Cortex of kidney (tissue), 1 donor: ENCODE data around the gene RTN4R.

ENCODE experiments used
- DNase-seq: peaks from one replicate; lab custom pipeline; 2025; lab: John Stamatoyannopoulos, UW

Gene RTN4R

DNA sequence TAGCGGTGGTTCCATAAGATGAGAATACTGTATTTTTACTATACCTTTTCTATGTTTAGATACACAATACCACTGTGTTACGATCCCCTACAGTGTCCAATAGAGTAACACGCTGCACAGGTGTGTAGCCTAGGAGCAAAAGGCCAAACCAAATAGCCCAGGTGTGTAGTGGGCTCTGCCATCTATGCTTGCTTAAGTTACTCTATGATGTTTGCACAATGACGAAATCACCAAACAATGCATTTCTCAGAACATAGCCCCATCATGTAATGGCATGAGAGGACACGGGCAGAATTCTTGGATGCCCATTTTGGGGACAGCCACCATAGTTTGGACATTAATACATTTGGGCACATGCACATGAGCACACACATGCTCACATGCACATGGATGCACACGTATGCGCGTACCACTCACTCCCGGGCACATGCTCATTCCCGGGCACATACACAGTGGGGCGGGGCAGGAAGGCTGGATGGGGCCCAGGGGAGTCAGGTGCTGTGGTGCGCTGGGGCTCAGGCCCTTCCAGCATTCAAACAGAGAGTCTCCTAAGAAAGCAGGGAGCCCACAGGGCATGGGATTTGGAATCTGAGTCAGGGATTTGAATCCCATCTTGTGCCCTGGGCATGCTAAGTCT, 51.1 kb downstream of the RTN4R start:
- no peak for DNase-seq

DNA sequence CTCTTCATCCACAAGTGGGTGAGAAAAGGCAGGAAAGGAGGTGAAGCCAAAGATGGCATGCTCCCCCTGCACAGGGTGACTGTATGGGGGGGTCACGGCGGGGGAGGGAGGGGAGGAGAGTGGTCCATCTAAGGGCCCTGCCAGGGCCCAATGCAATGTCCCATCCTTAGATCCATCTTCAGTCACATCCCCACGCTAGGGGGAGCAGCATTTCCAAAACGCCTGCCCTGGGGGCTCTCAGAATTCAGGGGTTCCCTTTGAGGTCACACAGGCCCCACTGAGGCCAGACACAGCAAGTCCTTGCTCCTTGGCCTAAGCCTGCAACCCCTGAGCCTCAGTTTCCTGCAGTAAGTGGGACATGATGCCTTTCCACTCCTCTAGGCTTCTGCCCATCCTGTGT, 52.4 kb downstream of the RTN4R start:
- DNase-seq: no peak

DNA sequence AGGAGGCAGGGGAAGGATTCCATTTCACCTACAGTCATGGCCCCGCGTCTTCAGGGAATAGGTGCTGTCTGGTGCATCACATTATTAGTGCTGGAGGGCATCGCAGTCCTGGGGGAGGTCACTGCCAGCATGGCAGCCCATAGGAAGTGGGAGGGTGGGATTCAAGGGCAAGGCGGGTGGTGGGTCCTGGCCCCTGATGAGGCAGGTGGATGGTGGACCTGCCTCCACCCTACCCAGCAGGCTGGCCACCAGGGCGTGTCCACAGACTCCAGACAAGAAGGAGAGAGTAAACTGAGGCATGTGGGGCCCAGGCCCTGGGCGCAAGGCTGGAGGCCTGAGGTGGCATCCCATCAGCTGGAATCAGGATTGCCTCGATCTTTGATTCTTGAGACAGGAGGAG, 53.3 kb downstream of the RTN4R start:
- DNase-seq: no peak

DNA sequence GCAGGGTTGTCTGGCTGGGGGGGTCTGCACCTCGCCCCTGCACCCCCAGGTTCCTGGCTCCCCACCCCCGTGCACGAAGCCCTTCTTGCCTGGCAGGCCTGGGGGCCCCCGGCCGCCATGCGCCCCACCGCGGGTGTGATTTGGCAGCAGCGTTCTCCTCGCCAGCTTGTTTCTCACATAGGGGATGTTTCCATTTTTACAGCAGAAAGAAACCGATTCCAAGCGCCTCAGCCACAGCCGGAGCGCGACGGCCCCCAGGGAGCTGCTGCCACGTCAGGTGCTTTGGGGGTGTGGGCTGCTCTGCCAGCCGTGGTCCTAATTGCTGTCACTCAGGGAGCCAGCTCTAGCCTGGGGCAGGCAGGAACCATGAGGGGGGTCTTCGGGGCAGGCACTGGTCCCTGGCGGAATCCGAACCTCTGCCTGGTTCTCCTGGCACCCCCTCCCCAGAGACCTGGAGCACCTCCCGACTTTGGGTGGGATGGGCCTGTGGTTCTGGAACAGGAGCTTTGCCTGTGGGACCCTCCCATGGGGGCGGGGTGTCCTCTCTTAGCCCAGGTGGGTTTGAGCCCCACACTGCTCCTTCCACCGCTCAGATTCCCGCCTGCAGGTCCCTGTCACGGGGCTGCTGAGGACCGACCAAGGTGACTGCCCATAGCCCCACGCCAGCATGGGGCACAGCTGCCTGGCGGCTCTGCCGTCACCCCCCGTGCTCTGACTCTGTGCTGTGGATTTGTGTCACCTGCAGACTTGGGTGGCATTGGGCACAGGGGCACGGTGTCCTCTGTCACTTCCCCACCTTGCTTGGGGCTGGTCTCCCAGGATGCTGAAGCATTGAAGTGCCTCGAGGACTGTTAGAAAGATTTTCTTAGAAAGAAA, 54.0 kb downstream of the RTN4R start:
- no peak for DNase-seq

DNA sequence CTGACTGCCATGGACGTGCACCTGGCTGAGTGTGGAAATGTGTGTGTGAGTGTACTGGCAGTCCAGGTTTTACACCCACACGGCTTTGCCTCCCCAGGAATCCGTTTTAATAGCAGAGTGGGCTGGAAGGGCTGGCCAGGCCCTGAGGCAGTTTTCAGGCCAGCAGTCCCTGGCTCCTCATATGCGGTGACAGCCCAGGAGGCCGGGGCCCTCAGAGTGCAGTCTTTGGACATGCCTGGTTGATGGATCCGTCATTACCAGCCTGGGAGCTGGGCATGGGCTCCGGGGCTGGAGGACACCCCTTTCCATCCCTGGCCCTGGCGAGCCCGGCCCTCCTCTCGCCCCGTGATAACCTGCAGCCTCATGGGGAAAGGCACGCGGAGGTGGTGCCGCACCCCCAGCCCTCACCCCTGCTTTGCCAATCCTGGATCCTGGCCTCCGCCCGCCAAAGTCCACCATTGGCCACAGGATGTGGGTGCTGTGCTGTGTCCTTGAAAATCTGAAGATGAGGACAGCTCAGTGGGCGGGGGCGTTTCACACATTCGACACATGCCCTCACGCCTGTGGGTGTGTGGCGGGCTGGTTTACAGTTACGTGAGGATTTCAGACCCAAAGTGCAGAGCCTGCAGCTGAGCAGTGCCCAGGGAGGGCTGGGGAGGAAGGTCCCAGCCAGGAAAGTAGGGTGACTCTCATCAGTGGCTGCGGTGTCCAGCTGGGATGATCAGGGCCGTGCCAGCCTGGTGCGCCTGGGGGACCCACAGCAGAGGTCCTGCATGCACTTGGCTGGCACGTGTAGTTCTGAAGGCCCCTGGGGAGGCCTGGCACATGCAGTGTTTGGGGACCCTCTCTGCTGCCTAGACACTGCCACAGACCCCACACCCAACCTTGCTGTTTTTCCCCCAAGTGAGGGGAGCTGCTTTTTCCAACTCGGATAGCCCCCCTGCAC, 55.1 kb downstream of the RTN4R start:
- no peak for DNase-seq

DNA sequence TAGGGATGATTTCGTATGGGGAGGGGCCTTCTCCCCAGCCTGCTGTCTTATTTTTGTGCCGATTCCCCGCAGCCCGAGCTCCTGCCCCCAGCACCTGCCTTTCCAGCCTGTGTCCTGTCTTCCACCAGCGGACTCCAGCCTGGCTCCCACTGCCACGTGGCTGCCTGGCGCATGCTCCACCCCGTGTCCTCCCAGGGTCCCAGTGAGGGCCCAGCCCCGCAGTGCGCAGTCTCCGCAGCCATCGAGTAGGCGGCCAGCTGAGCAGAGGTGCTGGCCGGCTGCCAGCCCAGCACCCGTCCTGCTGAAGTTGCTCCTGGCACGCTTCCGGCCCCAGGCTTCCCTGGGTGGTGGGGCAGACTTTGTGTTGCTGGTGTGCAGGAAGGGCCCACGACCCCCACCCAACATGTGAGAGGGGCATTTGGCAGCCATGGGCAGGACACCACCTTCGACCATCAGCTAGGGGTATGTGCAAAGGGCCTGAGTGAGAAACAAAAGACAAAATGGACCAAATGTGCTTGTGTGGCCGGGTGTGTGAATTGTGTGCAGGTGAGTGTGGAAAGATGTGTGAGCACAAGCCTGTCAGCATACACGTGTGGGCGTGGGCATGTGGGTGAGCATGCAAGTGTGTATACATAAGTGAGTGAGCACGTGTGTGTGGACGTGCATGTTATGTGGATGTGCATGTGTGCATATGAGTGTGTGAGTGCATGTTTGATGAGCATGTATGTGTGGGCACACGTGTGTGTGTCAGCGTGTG, 55.9 kb downstream of the RTN4R start:
- no peak for DNase-seq

DNA sequence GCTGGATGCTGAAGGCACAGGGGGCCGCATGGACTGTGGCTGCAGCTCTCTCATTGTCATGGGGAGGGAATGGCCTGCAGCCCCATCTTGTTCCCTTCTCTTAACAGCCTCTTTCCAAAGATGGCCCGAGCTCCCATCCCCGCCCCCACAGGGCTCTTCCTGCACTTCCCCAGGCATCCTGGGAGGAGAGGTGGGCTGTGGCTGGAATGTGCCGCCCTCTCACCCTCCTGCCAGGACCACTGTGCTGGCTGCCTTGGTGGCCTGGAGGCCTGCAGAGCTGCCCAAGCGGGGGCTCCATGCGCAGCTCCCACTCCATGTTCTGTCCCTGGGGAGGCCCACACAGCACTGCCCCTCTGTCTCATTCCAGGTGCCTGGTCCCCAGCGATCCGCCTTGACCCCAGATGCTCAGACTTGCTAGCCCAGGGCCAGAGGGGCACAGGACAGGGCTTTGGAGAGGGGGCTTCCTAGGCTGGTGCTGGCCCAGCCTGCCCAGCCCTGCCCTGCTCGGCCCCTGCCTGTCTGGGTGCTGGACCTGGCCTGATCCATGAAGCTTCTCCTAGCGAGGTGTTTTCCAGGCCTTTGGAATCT, 56.6 kb downstream of the RTN4R start:
- no peak for DNase-seq

DNA sequence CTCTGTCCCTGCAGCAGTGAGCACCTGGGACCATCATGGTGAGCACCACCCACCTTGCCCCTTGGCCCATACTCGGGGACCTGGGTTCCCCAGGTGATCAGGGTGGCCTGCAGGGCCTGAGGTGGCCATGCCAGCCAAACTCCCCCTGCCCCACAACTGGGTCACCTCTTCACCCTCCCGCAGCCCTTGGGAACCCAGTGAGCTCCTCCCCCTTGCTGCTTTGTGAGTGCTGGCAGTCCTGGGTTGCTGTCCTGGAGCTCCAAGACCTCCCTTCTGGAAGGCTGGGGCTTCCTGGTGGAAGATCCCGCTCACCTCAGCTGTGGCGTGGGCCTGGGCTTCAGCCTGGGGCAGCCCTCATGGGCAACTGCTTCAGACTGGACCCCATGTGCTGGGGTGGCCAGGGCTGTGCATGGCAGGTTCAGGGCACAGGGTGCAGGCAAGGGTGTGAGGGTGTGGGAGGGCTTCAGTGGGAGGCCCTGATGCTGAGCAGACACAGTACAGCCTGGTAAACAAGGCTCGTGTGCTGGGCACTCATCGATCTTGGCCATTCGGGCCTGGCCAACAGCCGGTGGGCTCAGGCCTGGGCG, 57.6 kb downstream of the RTN4R start:
- no peak for DNase-seq

DNA sequence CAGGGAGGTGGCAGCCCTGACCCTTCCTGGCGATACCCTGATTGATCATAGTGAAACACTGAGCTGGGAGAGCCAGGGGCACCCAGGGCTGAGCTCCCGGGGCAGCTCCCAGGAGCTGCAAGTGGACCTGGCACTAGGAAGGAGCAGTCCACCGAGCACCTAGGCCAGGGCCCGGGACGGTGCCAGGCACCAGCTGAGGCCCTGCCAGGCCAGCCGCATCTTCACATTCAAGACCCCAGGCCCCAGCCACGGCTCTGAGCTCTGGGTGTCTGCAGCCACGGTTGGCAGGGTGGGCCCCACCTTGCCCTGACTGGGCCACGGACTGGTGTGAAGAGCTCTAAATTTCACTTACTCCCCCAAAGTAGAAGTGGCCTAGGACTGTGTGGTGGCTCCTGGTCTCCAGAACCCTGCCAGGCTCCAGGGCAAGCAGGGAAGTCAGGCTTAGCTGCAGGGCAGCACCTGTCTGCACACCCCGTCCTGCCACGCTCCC, 58.3 kb downstream of the RTN4R start:
- no peak for DNase-seq

DNA sequence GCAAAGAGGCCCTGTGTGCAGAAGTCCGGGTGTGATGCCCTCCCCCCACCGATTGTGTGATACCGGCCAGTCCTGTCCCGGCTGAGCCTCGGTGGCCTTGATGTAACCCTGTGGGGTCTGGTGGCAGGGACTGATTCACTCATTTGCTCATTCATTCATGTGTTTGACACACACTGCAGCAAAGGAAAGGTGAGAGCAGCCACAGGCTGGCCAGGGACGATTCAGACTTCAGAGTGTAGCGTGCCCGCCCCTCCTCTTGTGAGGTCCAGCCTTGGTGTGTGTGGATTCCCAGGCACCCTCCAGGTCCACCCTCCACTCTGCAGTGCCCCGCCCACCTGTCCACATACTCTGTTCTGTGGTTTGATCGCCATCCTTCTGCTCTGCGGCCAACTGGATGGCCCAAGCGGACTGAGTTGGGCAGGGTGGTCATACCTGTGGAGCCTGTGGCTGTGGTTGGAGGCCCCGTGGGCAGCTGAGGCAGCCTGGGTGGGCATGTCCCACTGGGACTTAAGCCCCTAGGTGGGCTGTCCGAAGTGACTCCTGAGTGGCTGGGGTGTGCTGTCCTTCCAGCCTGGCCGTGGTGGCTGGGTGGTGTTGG, 59.3 kb downstream of the RTN4R start:
- no peak for DNase-seq

DNA sequence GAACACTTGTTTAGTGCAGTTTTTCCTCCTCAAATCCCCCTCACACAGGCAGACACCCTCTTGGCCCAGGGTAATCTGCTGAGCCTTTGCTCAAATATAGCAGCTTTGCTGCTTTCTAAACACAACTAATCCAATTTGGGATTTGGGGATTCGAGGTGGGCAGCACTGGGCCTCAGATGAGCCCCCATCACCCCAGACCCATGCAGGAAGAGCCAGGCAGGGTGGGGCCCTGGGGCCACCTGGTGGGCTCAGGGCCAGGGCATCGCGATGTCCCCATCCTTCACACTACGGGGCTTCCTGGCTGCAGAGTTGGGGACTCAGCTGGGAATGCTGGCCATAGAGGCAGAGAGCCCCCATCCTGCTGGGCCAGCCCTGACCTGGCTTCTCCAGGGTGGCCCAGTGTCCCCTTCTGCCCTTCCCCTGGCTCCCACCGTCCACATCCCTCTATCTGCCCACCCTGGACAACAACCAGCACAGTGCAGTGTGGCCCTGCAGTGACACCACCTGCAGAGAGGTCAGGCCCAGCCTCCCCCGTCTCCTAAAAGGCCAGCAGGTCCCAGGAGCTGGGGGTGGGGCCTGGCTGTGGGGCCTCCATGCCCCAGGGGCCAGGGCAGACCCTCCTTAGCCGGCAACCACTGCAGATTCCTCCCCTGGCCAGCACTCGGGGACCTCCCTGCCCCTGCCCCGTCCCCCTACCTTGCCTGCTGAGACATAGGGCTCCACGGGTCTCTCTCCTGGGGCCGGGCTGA, 60.7 kb downstream of the RTN4R start:
- no peak for DNase-seq

DNA sequence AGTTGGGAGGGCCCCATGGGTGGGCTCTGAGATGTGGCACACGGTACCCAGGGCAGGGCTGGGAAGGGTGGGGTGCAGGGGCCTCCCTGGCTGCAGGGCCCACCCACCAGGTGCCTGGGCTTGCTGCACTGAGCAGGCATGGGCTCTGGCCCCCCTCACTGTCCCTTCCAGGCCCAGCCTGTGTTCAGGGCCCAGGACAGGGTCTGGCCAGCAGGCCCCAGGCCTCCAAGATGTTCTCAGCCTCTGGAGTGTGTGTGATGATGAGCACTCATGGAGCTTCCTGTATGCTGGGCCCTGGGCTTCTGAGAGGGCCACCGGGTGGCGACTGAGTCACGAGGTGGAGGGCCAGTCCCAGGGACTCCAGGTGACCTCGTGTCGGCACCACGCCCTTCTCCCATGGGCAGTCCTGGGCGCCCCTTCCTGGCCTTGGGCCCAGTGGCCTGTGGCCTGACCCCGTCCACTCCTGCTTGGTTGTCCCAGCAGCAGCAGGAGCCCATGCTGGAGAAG, 61.4 kb downstream of the RTN4R start:
- DNase-seq: no peak

DNA sequence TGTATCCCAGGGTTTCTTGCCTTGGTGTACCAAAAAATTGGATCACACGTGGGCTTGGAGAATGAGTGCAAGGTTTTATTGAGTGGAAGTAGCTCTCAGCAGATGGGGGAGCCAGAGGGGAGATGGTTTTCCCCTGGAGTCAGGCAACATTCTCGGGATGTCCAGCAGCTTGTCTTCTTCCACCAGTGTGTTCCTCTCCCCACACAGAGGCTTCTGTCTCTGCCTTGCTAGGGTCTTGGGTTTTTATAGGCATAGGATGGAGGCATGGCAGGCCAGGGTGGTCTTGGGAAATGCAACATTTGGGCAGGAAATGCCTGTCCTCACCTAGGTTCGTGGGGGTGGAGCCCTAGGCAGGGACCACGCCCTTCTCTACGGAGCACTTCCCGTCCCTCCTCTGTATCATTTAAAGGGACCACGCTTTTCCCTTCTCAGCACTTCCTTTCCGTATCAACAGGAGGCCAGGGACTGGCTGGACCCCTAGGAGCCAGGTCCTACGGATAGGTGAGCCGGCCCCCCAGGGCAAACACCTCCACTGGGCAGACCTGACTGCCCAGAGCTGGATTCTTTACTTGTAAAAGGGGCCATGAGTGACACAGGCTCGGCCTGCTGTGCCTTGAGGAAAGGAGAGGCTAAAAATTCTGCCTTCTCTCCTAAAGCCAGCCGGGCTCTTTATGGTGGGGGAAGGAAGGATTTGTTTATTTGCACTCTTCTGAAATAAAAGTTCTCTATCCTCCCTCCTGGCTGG, 62.0 kb downstream of the RTN4R start:
- DNase-seq: no peak

DNA sequence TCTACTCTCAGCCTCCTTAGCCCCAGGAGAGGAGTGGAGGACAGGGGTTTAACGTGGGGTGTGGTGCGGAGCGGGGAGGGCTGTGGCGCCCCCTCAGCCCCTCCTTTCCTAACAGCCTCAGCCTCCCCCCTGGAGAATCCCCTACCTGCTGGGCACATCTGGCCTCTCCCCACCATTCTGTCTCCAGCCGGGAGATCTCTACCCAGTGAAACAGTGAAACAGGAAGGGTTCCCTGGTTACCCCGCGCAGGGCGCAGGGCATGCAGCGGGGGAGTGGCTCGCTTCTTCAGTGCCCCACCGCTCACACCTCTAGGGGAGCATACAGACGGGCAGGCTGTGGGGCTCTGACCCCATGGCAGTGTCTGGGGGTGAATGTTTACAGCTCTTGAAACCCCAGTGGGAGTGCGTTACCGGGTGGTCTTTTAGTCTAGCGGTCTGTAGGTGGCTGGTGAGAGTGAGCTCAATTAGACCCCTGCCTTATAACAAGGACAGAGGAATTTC, 62.6 kb downstream of the RTN4R start:
- no peak for DNase-seq

DNA sequence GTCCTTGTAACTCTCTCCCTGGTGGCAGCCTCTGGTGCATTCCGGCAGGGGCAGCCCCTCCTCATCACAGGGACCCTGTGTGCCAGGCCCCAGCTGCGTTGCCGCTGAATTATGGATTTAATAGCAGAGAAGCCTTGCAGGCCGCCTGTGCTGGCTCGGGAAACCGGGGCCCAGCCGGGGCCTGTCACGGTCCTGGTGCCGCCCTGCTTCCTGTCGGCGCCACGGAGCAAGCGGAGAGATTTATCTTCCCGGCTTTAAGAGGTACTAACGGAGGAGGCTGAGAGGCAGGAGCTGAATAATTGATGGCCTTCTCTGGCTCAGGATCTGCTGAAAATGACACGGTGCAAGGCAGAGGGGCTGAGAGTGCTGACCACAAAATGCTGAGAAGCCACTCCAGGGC, 63.3 kb downstream of the RTN4R start:
- DNase-seq: no peak

DNA sequence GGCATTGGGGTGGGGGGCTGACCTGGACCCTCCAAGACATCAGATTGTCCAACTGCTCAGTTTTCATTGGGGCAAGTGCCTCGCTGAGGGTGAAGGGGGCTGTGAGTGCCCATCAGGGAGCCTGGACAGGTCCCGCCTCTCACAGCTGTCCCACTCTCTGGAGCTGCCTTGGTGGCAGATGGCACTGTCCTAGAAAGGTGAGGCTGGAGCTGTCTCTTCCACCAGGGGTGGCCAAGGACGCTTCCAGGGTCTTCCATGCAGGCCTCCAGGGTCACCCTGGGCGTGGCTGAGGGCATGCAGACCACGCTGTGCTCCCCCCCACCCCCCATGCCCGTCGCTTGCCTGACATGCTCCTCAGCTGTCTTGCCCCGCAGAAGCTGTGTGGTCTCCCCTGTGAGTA, 63.8 kb downstream of the RTN4R start:
- no peak for DNase-seq

DNA sequence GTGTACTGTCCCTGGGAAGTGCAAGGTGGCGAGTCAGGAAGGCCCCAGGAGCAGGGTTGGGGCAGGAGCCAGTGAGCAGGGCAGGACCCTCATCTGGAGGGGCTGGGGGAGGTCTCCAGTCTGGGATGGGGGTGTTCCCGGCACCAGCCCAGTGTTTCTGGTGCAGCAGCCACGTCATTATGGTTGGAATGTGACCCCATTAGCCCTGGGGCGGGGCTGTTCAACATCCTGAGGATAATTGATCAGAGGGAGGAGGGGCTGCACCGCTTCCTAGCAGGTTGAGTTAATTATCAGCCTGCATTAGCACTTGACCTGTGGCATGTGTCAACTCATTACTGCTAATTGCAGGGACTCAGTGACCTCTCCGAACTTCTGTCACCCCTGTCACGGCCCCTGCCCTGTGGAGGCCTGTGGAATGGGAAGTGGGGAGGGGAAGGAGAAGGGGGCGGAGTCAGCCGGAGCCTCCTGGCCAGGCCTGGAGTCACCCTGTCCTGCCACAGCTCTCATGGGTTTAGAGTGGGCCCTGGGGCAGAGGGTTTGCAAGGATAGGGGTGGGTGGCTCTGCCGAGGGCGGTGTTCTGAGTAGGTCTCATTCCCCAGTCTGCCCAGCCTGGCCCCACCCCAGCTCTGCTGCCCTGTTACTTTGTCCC, 64.4 kb downstream of the RTN4R start:
- DNase-seq: no peak

DNA sequence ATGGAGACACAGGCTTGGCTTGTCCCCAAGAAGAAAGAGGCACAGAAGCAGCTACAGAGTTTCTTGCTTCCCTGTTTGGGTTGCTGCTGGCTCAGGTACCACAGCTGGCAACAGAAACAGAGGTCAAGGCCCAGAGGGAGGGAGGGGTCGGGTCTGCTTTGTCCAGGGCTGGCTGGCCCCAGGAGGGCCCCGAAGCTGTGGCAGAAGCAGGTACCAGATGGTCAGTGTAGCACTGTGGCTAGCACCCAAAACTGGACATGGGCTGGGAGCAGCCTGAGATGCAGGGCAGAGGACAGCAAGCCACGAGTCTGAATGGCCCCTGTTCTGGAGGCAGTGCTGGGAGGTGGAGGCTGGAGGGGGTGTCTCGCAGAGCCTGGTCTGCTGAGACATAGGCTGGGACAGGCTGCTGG, 65.0 kb downstream of the RTN4R start:
- DNase-seq: no peak
